Fibroblast of upper back skin (primary cell): ENCODE data around the gene AP4M1.

Source experiments
- DNase-seq: peaks from one replicate; pipeline ENCODE4 v3.0.0-alpha.2; 2013

AP4M1 gene

GRCh38 chr7:100088095-100088620, 13.3 kb upstream of the AP4M1 start:
- DNase-seq, result no peak

- DNase-seq, result peak; percentile 75
Measured at GRCh38 chr7:100088621-100089457, 12.6 kb upstream of the AP4M1 start, which contains the start of gene COPS6. TSS of gene COPS6 (plus strand) at chr7:100088969. CDS start at chr7:100088991, 22 bp downstream.

- peak; percentile 14 for DNase-seq
Measured at GRCh38 chr7:100089458-100090196, 11.8 kb upstream of the AP4M1 start.

GRCh38 chr7:100090527-100091410, 10.7 kb upstream of the AP4M1 start:
- DNase-seq, result no peak

GRCh38 chr7:100091411-100092181, 9.8 kb upstream of the AP4M1 start:
- no peak for DNase-seq

- DNase-seq, result no peak
Measured at GRCh38 chr7:100093054-100093453, 8.4 kb upstream of the AP4M1 start.

GRCh38 chr7:100093498-100093897, 7.9 kb upstream of the AP4M1 start:
- no peak for DNase-seq

- no peak for DNase-seq
Measured at GRCh38 chr7:100093925-100094486, 7.4 kb upstream of the AP4M1 start.

- no peak for DNase-seq
Measured at GRCh38 chr7:100095289-100095688, 6.2 kb upstream of the AP4M1 start.

- no peak for DNase-seq
Measured at GRCh38 chr7:100095704-100096103, 5.7 kb upstream of the AP4M1 start.

GRCh38 chr7:100098913-100099312, 2.5 kb upstream of the AP4M1 start:
- DNase-seq, result no peak

- DNase-seq, result no peak
Measured at GRCh38 chr7:100099452-100099851, 2.0 kb upstream of the AP4M1 start.

GRCh38 chr7:100100420-100101015, 925 bp upstream of the AP4M1 start:
- peak; percentile 97 for DNase-seq

GRCh38 chr7:100102950-100103840, 1.8 kb downstream of the AP4M1 start:
- DNase-seq, result peak; percentile 65

- no peak for DNase-seq
Measured at GRCh38 chr7:100105534-100105933, 4.1 kb downstream of the AP4M1 start.

- DNase-seq, result no peak
Measured at GRCh38 chr7:100106633-100107032, 5.2 kb downstream of the AP4M1 start.

- no peak for DNase-seq
Measured at GRCh38 chr7:100107125-100107737, 5.8 kb downstream of the AP4M1 start.

- DNase-seq, result no peak
Measured at GRCh38 chr7:100107890-100108289, 6.4 kb downstream of the AP4M1 start.

GRCh38 chr7:100109521-100110163, 8.2 kb downstream of the AP4M1 start:
- no peak for DNase-seq
